Trophoblast cell (in vitro differentiated cells and primary cell): ENCODE data around the gene INHBB.

ENCODE experiments used
- DNase-seq, 2 donors: peaks; one replicate each; pipeline ENCODE4 v3.0.0-alpha.2; 2016
- H2AFZ ChIP-seq: 2 replicates; pipeline ENCODE4 v1.6.1; 2013; ENCODE audit warnings: low read length, moderate library complexity, mild to moderate bottlenecking; ENCODE audit not compliant: insufficient read depth, poor library complexity
- H2AK5ac ChIP-seq: 2 replicates; pipeline ENCODE4 v1.6.1; 2013; ENCODE audit warnings: mild to moderate bottlenecking, low read length
- H2BK120ac ChIP-seq: 2 replicates; pipeline ENCODE4 v1.6.1; 2013; ENCODE audit warnings: low read length, mild to moderate bottlenecking, moderate library complexity; ENCODE audit not compliant: insufficient read depth, poor library complexity
- H2BK12ac ChIP-seq: 2 replicates; pipeline ENCODE4 v1.6.1; 2013; ENCODE audit warnings: mild to moderate bottlenecking, low read length, moderate library complexity
- H2BK5ac ChIP-seq: 2 replicates; pipeline ENCODE4 v1.6.1; 2013; ENCODE audit warnings: low read length, low read depth, moderate library complexity, mild to moderate bottlenecking; ENCODE audit not compliant: poor library complexity
- H3K14ac ChIP-seq: 2 replicates; pipeline ENCODE4 v1.6.1; 2013; ENCODE audit warnings: mild to moderate bottlenecking, low read length
- H3K18ac ChIP-seq: 2 replicates; pipeline ENCODE4 v1.6.1; 2013; ENCODE audit warnings: mild to moderate bottlenecking, low read length
- H3K23ac ChIP-seq: 2 replicates; pipeline ENCODE4 v1.6.1; 2013; ENCODE audit warnings: low read length
- H3K27ac ChIP-seq: 2 replicates; pipeline ENCODE4 v1.5.1; 2013; ENCODE audit warnings: low read depth, mild to moderate bottlenecking, inconsistent platforms, low read length, moderate library complexity
- H3K27me3 ChIP-seq: 2 replicates; pipeline ENCODE4 v1.6.1; 2013; ENCODE audit warnings: inconsistent platforms, mild to moderate bottlenecking, low read length, moderate library complexity; ENCODE audit not compliant: insufficient read depth
- H3K36me3 ChIP-seq, 2 experiments: 1 replicate in 1 of 2; 2 replicates in 1 of 2; pipeline ENCODE4 v1.6.1; 2013; ENCODE audit warnings: low read length in 2 of 2, mild to moderate bottlenecking in 2 of 2, moderate library complexity in 1 of 2; ENCODE audit not compliant: insufficient read depth in 2 of 2, control insufficient read depth in 1 of 2
- H3K4ac ChIP-seq: 2 replicates; pipeline ENCODE4 v1.6.1; 2013; ENCODE audit warnings: low read depth, mild to moderate bottlenecking, low read length, moderate library complexity
- H3K4me1 ChIP-seq, 2 experiments: 1 replicate in 1 of 2; 2 replicates in 1 of 2; pipeline ENCODE4 v1.6.1; 2013; ENCODE audit warnings: low read length in 2 of 2, mild to moderate bottlenecking in 2 of 2, moderate library complexity in 1 of 2; ENCODE audit not compliant: insufficient read depth in 2 of 2, control insufficient read depth in 1 of 2
- H3K4me2 ChIP-seq: 2 replicates; pipeline ENCODE4 v1.6.1; 2013; ENCODE audit warnings: inconsistent platforms, mild to moderate bottlenecking, low read length, moderate library complexity
- H3K4me3 ChIP-seq: 2 replicates; pipeline ENCODE4 v1.5.1; 2013; ENCODE audit warnings: mild to moderate bottlenecking, low read depth, low read length, inconsistent platforms
- H3K79me1 ChIP-seq: one replicate; pipeline ENCODE4 v1.6.1; 2013; ENCODE audit warnings: low read length
- H3K79me2 ChIP-seq: 2 replicates; pipeline ENCODE4 v1.6.1; 2013; ENCODE audit warnings: low read length, mild to moderate bottlenecking; ENCODE audit not compliant: control insufficient read depth, insufficient read depth, poor library complexity
- H3K9ac ChIP-seq: 2 replicates; pipeline ENCODE4 v1.6.1; 2013; ENCODE audit warnings: mild to moderate bottlenecking, low read length
- H3K9me3 ChIP-seq: 2 replicates; pipeline ENCODE4 v1.6.1; 2013; ENCODE audit warnings: low read depth, mild to moderate bottlenecking, control low read depth, inconsistent platforms, low read length; ENCODE audit not compliant: insufficient read depth
- H4K12ac ChIP-seq: 2 replicates; pipeline ENCODE4 v1.6.1; 2013; ENCODE audit warnings: low read depth, mild to moderate bottlenecking, low read length, moderate library complexity
- H4K8ac ChIP-seq: 2 replicates; pipeline ENCODE4 v1.6.1; 2013; ENCODE audit warnings: low read depth, mild to moderate bottlenecking, low read length, moderate library complexity
- H4K91ac ChIP-seq: one replicate; pipeline ENCODE4 v1.6.1; 2013; ENCODE audit warnings: low read depth, mild to moderate bottlenecking, low read length, moderate library complexity
- WGBS: extraction: QIAGEN DNeasy Blood & Tissue Kit; methylation state at CpG from one replicate; pipeline ENCODE4 v1.1.7; 2013; ENCODE audit warnings: missing lambda C conversion rate; ENCODE audit not compliant: insufficient read length, insufficient coverage; ENCODE audit errors: extremely low coverage; 5-methylcytosine and 5-hydroxymethylcytosine counted together

The INHBB gene

DNA sequence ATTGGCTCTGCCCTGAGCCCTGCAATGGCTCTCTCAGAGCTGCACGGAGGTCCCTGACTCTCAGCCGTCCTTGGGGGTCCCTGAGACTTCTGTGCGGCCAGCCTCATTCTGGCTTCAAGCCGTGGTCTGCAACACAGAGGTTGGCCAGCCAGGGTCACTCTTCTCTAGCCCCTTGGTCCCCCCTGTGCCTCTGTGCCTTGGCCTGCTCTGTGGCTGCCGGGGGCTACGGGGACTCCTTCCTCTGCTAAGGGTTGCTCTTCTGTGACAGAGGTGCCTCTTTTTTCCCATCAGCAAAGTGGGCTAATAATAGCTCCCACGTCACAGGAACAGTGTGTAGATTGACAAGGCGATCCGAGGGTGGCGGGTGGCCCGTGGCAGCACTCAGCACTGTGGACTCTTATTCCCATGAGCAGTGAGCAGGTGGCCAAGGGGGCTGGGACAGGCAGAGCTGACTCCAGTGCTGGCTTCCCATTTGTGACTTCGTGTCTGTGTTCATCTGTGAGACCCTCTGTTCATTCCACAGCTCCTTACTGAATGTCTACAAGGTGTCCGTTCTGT lies 19.4 kb downstream of the INHBB start:
- H4K91ac ChIP-seq = no peak overlapping the region
- no CpG with 5 or more reads among the region's 13 CpGs for WGBS
- H3K36me3 ChIP-seq = no peaks in the 10 kb centered on the region
- H4K8ac ChIP-seq = no peak overlapping the region
- no peak overlapping the region for H3K23ac ChIP-seq
- no peak overlapping the region for H2BK12ac ChIP-seq
- H3K4me2 ChIP-seq = no peak overlapping the region
- no peak overlapping the region for H3K14ac ChIP-seq
- H4K12ac ChIP-seq = no peak overlapping the region
- DNase-seq = no peak
- no peaks in the 10 kb centered on the region for H3K4me1 ChIP-seq
- H3K4ac ChIP-seq = no peak overlapping the region
- no peaks in the 10 kb centered on the region for H3K79me2 ChIP-seq
- no peaks in the 10 kb centered on the region for H3K79me1 ChIP-seq
- no peak overlapping the region for H2BK5ac ChIP-seq
- peaks cover 3% of the 10 kb centered on the region for H3K9me3 ChIP-seq
- no peak overlapping the region for H2BK120ac ChIP-seq
- H3K18ac ChIP-seq = no peak overlapping the region
- H2AK5ac ChIP-seq = no peak overlapping the region
- no peak overlapping the region for H3K9ac ChIP-seq
- no peak overlapping the region for H3K27ac ChIP-seq
- H3K4me3 ChIP-seq = no peak overlapping the region
- H3K27me3 ChIP-seq = no peaks in the 10 kb centered on the region
- no peak overlapping the region for H2AFZ ChIP-seq

DNA sequence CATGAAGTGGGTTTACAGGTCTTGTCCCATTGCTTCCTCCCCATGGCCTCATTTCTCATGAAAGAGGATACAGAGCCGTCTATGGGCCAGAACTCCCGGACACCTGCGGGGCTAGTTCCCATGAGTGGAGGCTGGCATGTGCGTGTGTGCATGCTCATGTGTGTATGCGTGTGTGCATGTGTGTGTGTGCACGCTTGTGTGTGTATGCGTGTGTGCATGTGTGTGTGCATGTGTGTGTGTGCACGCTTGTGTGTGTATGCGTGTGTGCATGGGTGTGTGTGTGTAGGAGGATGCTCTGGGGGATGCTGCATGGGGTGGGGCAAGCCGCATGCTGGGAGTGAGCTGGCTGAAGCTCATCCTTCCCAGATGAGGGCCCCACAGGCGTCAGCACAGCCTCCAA lies 20.8 kb downstream of the INHBB start:
- Histone ChIP-seq H2BK120ac (no peak overlapping the region), H3K14ac (no peak overlapping the region), H3K79me2 (no peaks in the 10 kb centered on the region), H4K12ac (no peak overlapping the region), H3K18ac (no peak overlapping the region), H3K4me2 (no peak overlapping the region), H3K79me1 (no peaks in the 10 kb centered on the region), H3K4me1 (no peaks in the 10 kb centered on the region), H3K4ac (no peak overlapping the region), H2BK5ac (no peak overlapping the region), H4K91ac (no peak overlapping the region), H3K23ac (no peak overlapping the region), H3K4me3 (no peak overlapping the region), H2AK5ac (no peak overlapping the region), H4K8ac (no peak overlapping the region), H3K27ac (no peak overlapping the region), H3K9me3 (peaks cover 3% of the 10 kb centered on the region), H3K9ac (no peak overlapping the region), H2AFZ (no peak overlapping the region), H2BK12ac (no peak overlapping the region), H3K27me3 (no peaks in the 10 kb centered on the region), H3K36me3 (no peaks in the 10 kb centered on the region)
- DNase-seq = no peak
- WGBS = no CpG with 5 or more reads among the region's 11 CpGs

DNA sequence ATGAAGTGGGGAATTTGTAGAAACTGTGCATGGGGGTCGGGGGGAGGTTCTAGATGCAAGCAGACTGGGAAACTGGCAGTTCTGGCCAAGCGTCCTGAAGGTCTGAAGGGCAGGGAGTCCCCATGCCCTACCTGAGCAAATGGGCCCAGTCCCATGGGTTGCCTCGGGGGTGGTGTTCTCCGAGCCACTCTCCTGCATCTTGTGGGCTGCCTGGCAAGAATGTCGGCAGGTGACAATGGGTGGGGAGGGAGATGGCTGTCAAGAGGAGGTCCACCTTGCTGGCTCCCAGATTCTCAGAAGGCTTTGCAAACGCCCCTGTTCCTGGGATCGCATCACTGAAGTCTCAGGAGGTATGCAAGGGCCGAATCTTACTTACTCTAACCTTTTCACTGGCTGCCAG lies 21.3 kb downstream of the INHBB start:
- H3K79me2 ChIP-seq = no peaks in the 10 kb centered on the region
- H3K4me1 ChIP-seq = no peaks in the 10 kb centered on the region
- no peaks in the 10 kb centered on the region for H3K79me1 ChIP-seq
- H2BK12ac ChIP-seq = no peak overlapping the region
- no peak overlapping the region for H2AK5ac ChIP-seq
- H2AFZ ChIP-seq = no peak overlapping the region
- peaks cover 3% of the 10 kb centered on the region for H3K9me3 ChIP-seq
- H3K4ac ChIP-seq = no peak overlapping the region
- H4K12ac ChIP-seq = no peak overlapping the region
- H4K91ac ChIP-seq = no peak overlapping the region
- no peak overlapping the region for H4K8ac ChIP-seq
- no peak overlapping the region for H3K4me2 ChIP-seq
- H3K14ac ChIP-seq = no peak overlapping the region
- H3K23ac ChIP-seq = no peak overlapping the region
- no peak overlapping the region for H3K27ac ChIP-seq
- H3K9ac ChIP-seq = no peak overlapping the region
- no peak overlapping the region for H3K4me3 ChIP-seq
- no peak overlapping the region for H2BK120ac ChIP-seq
- no peaks in the 10 kb centered on the region for H3K36me3 ChIP-seq
- H3K27me3 ChIP-seq = no peaks in the 10 kb centered on the region
- no peak overlapping the region for H2BK5ac ChIP-seq
- no peak for DNase-seq
- WGBS = no CpG with 5 or more reads among the region's 8 CpGs
- H3K18ac ChIP-seq = no peak overlapping the region

DNA sequence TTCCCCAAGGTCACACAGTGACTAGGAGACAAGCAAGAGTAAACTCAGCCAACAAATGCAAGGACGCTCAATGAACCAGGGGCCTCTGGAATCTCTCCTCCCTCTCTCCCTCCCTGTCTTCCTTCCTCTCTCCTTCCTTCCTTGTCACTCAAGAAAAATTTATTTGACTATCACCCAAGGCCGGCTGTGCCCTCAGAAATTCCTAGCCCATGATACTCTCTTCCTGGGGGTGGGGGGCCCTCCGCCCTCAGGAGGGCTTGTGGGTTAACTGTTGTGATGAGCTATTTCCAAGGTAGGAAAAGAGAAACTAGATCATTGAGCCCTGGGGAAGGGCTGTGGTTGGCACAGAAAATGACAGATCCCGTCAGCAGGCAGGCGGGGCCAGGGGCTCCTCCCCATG lies 21.7 kb downstream of the INHBB start:
- no peaks in the 10 kb centered on the region for H3K4me1 ChIP-seq
- H3K27ac ChIP-seq = no peak overlapping the region
- no peak overlapping the region for H3K14ac ChIP-seq
- no peaks in the 10 kb centered on the region for H3K27me3 ChIP-seq
- no peaks in the 10 kb centered on the region for H3K79me2 ChIP-seq
- H3K9ac ChIP-seq = no peak overlapping the region
- no peak overlapping the region for H3K4me2 ChIP-seq
- H3K9me3 ChIP-seq = peaks cover 3% of the 10 kb centered on the region
- no peak overlapping the region for H4K91ac ChIP-seq
- no peak overlapping the region for H2AK5ac ChIP-seq
- no peak overlapping the region for H3K4me3 ChIP-seq
- no peaks in the 10 kb centered on the region for H3K79me1 ChIP-seq
- no peak overlapping the region for H4K8ac ChIP-seq
- WGBS = no CpG with 5 or more reads among the region's 5 CpGs
- no peak overlapping the region for H2AFZ ChIP-seq
- DNase-seq = no peak
- H3K23ac ChIP-seq = no peak overlapping the region
- H2BK120ac ChIP-seq = no peak overlapping the region
- H3K18ac ChIP-seq = no peak overlapping the region
- H4K12ac ChIP-seq = no peak overlapping the region
- no peak overlapping the region for H3K4ac ChIP-seq
- H2BK5ac ChIP-seq = no peak overlapping the region
- no peak overlapping the region for H2BK12ac ChIP-seq
- H3K36me3 ChIP-seq = no peaks in the 10 kb centered on the region
